Transverse colon (tissue), 4 donors: ENCODE measurements around the gene DLG2. TPM values are rescaled to one million over a fixed set of nuclear protein-coding genes. Genes with fewer than 3 reads are reported as not detected.
"Not testable (repeated sequence)": the region's sequence is repeated elsewhere in the genome, so short reads cannot be mapped to it uniquely, and the experiment has no call there.

ENCODE experiments used
- DNase-seq: peaks from one replicate; pipeline ENCODE4 v3.0.0-alpha.2; 2019
- H3K27ac ChIP-seq, 4 donors: fragments of 200-600 bp; sonication (generic); 2 replicates each; pipeline ENCODE4 v1.5.1; 2016 to 2018; ENCODE audit warnings: inconsistent platforms in 4 of 4
- H3K27me3 ChIP-seq: fragments of 200-600 bp; sonication (generic); 2 replicates; pipeline ENCODE4 v1.5.1; 2017; ENCODE audit warnings: inconsistent platforms
- H3K36me3 ChIP-seq, 4 donors: fragments of 200-600 bp; sonication (generic); 2 replicates each; pipeline ENCODE4 v1.5.1; 2017 to 2019; ENCODE audit warnings: inconsistent platforms in 4 of 4
- H3K4me1 ChIP-seq, 4 donors: fragments of 200-600 bp; sonication (generic); 2 replicates each; pipeline ENCODE4 v1.5.1; 2017 to 2020; ENCODE audit warnings: inconsistent platforms in 4 of 4
- H3K4me3 ChIP-seq, 4 donors: fragments of 200-600 bp; sonication (generic); 1 replicate in 1 of 4; 2 replicates in 3 of 4; pipeline versions ENCODE4 v1.5.1 to v1.6.1; 2017 to 2019; ENCODE audit warnings: inconsistent platforms in 4 of 4
- H3K9me3 ChIP-seq, 2 donors: fragments of 200-600 bp; sonication (generic); 2 replicates each; pipeline ENCODE4 v1.5.1; 2017 to 2019; ENCODE audit warnings: inconsistent platforms in 2 of 2
- EP300 ChIP-seq: sonication (generic); formaldehyde crosslinking; IDR thresholded peaks from one replicate; pipeline ENCODE4 v1.6.1; 2017; ENCODE audit warnings: antibody characterized with exemption, low read depth
- POLR2A ChIP-seq: fragments of 450-650 bp; IDR thresholded peaks from one replicate; pipeline ENCODE4 v1.6.1; 2016; ENCODE audit warnings: antibody characterized with exemption, mild to moderate bottlenecking, moderate library complexity
- POLR2AphosphoS5 ChIP-seq, 3 donors: sonication (generic); formaldehyde crosslinking; IDR thresholded peaks; one replicate each; pipeline ENCODE4 v1.6.1; 2016; ENCODE audit warnings: antibody characterized with exemption in 3 of 3
- WGBS, 2 donors: methylation state at CpG; one replicate each; pipeline ENCODE4 v1.1.5; 2018; ENCODE audit warnings: low coverage in 1 of 2; 5-methylcytosine and 5-hydroxymethylcytosine counted together
- in situ Hi-C, 4 donors: fragments of 200-750 bp; cut with MboI; loops; one replicate each; pipeline versions ENCODE4 v1.15.0 to v1.15.1; 2017; ENCODE audit warnings: low sequenced_read_pairs in 3 of 4, low pct_ligation_motif_present in 1 of 4, low pct_unique_long_range_greater_than_20kb in 1 of 4
- intact Hi-C: fragments of 100-400 bp; cut with DNase I; formaldehyde crosslinking; loops from one replicate; pipeline ENCODE4 v1.15.1; 2023; ENCODE audit warnings: low total_unique reads
- total RNA-seq, 4 donors: library from RNA; depleted of rRNA; stranded (reverse); fragments of >200 nt; gene quantifications; one replicate each; pipeline ENCODE4 v1.1.0, GENCODE V29; 2016
- TF ChIP-seq, protein P1 (sequence below), 5 experiments: fragments of 200-600 bp in 3 of 5; fragments of 450-650 bp in 2 of 5; sonication (generic) in 3 of 5; IDR thresholded peaks; 1 replicate in 2 of 5; 2 replicates in 3 of 5; pipeline ENCODE4 v1.5.1; 2016 to 2017; ENCODE audit warnings: antibody characterized with exemption in 5 of 5, inconsistent platforms in 3 of 5, mild to moderate bottlenecking in 2 of 5, moderate library complexity in 1 of 5

The DLG2 gene
- total RNA-seq, 4 donors from 2014 or later = 1.9 to 28.3 (median 3.7) TPM

DNA sequence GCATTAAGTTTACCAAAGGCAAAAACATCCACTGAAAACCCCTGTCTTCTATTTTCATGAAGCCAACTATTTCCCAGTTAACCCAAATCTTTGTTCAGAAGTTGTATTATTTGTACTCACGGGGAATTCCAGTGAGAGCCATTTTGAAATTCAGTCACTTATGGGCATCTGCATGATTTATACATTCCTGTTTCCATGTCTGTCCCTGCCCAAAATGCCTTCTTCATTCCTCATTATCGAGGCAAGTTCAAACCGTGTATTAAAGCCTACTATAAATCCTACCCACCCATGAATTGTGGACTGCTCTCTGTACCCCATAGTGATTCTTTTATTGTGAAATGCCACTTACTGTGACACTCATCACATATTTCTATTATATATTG is 772.7 kb downstream of the DLG2 start:
- intact Hi-C loops = loop anchor here (10.0 kb wide), 1 partner anchor 1980 kb away; no protein-coding TSS in a partner anchor
- 82 to 91% methylated on average over 3 of the region's 3 CpGs for WGBS, 2 donors
- TF ChIP-seq POLR2A (no peak), POLR2AphosphoS5 (IDR thresholded peaks at IDR 0.05) (no peak), EP300 (no peak)
- TF ChIP-seq, protein P1, sequence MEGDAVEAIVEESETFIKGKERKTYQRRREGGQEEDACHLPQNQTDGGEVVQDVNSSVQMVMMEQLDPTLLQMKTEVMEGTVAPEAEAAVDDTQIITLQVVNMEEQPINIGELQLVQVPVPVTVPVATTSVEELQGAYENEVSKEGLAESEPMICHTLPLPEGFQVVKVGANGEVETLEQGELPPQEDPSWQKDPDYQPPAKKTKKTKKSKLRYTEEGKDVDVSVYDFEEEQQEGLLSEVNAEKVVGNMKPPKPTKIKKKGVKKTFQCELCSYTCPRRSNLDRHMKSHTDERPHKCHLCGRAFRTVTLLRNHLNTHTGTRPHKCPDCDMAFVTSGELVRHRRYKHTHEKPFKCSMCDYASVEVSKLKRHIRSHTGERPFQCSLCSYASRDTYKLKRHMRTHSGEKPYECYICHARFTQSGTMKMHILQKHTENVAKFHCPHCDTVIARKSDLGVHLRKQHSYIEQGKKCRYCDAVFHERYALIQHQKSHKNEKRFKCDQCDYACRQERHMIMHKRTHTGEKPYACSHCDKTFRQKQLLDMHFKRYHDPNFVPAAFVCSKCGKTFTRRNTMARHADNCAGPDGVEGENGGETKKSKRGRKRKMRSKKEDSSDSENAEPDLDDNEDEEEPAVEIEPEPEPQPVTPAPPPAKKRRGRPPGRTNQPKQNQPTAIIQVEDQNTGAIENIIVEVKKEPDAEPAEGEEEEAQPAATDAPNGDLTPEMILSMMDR (IDR thresholded peaks at IDR 0.05) = no peak
- H3K27ac ChIP-seq = no peak overlapping the region
- no peaks in the 10 kb centered on the region for H3K4me1 ChIP-seq
- no peak overlapping the region for H3K4me3 ChIP-seq
- H3K9me3 ChIP-seq = no peaks in the 10 kb centered on the region
- no peaks in the 10 kb centered on the region for H3K36me3 ChIP-seq
- no peaks in the 10 kb centered on the region for H3K27me3 ChIP-seq
- in situ Hi-C loops = no loop called here
- no peak for DNase-seq

GRCh38 chr11:84853841-84854497 is 773.2 kb downstream of the DLG2 start:
- H3K4me3 ChIP-seq = no peak overlapping the region
- no peak for DNase-seq
- intact Hi-C loops = loop anchor here (10.0 kb wide), 1 partner anchor 1979 kb away; no protein-coding TSS in a partner anchor
- WGBS, 2 donors = 70 to 86% methylated on average over 1 of the region's 1 CpG
- no peak for TF ChIP-seq POLR2A
- TF ChIP-seq, protein P1 (IDR thresholded peaks at IDR 0.05) = no peak
- H3K4me1 ChIP-seq = no peaks in the 10 kb centered on the region
- H3K9me3 ChIP-seq = no peaks in the 10 kb centered on the region
- no peaks in the 10 kb centered on the region for H3K27me3 ChIP-seq
- H3K27ac ChIP-seq = no peak overlapping the region
- no peaks in the 10 kb centered on the region for H3K36me3 ChIP-seq
- in situ Hi-C loops = no loop called here

DNA sequence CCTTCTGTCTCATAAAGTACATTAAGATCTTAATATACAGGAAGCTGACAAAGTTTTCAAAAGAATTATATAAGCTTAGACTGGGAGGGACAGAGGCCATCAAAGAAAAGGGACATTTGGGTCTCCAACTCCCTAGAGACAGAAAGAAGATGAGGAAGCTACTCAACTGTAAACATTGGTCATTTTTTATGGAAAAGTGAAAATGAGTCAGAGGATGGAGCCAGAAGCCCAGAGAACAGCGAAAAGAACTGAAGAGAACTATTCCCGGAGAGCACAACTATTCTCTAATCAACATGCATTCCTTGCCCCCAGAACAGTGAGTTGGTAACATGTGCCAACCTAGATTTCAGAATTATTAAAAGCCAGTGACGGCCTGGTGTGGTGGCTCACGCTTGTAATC is 779.3 kb downstream of the DLG2 start:
- Histone ChIP-seq H3K9me3 (no peaks in the 10 kb centered on the region), H3K4me3 (no peak overlapping the region), H3K36me3 (no peaks in the 10 kb centered on the region), H3K27me3 (no peaks in the 10 kb centered on the region), H3K4me1 (no peaks in the 10 kb centered on the region), H3K27ac (no peak overlapping the region)
- intact Hi-C loops = no loop called here
- in situ Hi-C loops = no loop called here
- no peak for DNase-seq
- 95 to 100% methylated on average over 2 to 4 of the region's 4 CpGs for WGBS, 2 donors
- TF ChIP-seq POLR2AphosphoS5 (IDR thresholded peaks at IDR 0.05) (no peak), POLR2A (no peak), EP300 (no peak)
- TF ChIP-seq, protein P1 (IDR thresholded peaks at IDR 0.05) = no peak

DNA sequence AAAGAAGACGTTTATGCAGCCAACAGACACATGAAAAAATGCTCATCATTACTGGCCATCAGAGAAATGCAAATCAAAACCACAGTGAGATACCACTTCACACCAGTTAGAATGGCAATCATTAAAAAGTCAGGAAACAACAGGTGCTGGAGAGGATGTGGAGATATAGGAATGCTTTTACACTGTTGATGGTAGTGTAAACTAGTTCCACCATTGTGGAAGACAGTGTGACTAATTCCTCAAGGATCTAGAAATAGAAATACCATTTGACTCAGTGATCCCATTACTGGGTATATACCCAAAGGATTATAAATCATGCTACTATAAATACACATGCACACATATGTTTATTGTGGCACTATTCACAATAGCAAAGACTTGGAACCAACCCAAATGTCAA is 786.9 kb downstream of the DLG2 start:
- WGBS, 2 donors = 67 to 79% methylated on average over 1 of the region's 1 CpG
- DNase-seq, H3K27ac ChIP-seq, H3K4me3 ChIP-seq, H3K4me1 ChIP-seq, H3K9me3 ChIP-seq, H3K36me3 ChIP-seq, H3K27me3 ChIP-seq, in situ Hi-C loops, intact Hi-C loops: not testable (repeated sequence)
